IMR-90 (cell line): ENCODE data around the gene PTPRN2. TPM values are rescaled to one million over a fixed set of nuclear protein-coding genes. Genes with fewer than 3 reads are reported as not detected.

Experiments used
- ATAC-seq: fragments of 200-7000 bp; cut with Tn5 transposase; 2 replicates; pipeline ENCODE4 v1.9.1; 2020; ENCODE audit warnings: low read depth, mild to moderate bottlenecking, moderate library complexity
- BruUV-seq: library from RNA; stranded (reverse); fragments of 400-500 nt; replicated peaks from 2 replicates; lab custom pipeline; 2021; lab: Mats Ljungman, UMichigan
- CTCF ChIA-PET: fragments of 300-600 bp; formaldehyde crosslinking; extraction: SDS; loops from one replicate; lab custom pipeline; 2021; ENCODE audit warnings: antibody characterized with exemption; lab: Yijun Ruan, JAX
- POLR2A ChIA-PET: fragments of 300-600 bp; sonication (Branson Sonifier 250); formaldehyde crosslinking; loops from one replicate; lab custom pipeline; 2022; ENCODE audit warnings: antibody characterized with exemption; ENCODE audit not compliant: unreplicated experiment; lab: Charles Lee
- DNase-seq: peaks from one replicate; pipeline ENCODE4 v3.0.0; 2013
- H2AFZ ChIP-seq: replicated peaks from 2 replicates; pipeline ENCODE3; 2013; ENCODE audit warnings: low read length, mild to moderate bottlenecking; ENCODE audit not compliant: poor library complexity
- H2AK5ac ChIP-seq: 2 replicates; pipeline ENCODE4 v1.6.1; 2013; ENCODE audit warnings: low read depth, low read length, inconsistent platforms
- H2AK9ac ChIP-seq: replicated peaks from 2 replicates; pipeline ENCODE3; 2013; ENCODE audit warnings: mild to moderate bottlenecking, low read depth, low read length, moderate library complexity; ENCODE audit not compliant: poor library complexity
- H2BK120ac ChIP-seq: 2 replicates; pipeline ENCODE4 v1.6.1; 2013; ENCODE audit warnings: low read depth, low read length, inconsistent platforms
- H2BK15ac ChIP-seq: 3 replicates; pipeline ENCODE4 v1.6.1; 2013; ENCODE audit warnings: low read depth, low read length, inconsistent platforms
- H2BK20ac ChIP-seq: 2 replicates; pipeline ENCODE4 v1.6.1; 2013; ENCODE audit warnings: low read depth, mild to moderate bottlenecking, inconsistent platforms, low read length, moderate library complexity
- H2BK5ac ChIP-seq: 2 replicates; pipeline ENCODE4 v1.6.1; 2013; ENCODE audit warnings: mild to moderate bottlenecking, low read depth, low read length, inconsistent platforms; ENCODE audit not compliant: poor library complexity, severe bottlenecking
- H3K14ac ChIP-seq: replicated peaks from 2 replicates; pipeline ENCODE4 v1.6.1; 2013; ENCODE audit warnings: low read depth, low read length, inconsistent platforms
- H3K18ac ChIP-seq: 2 replicates; pipeline ENCODE4 v1.6.1; 2013; ENCODE audit warnings: low read depth, low read length, control low read depth
- H3K23ac ChIP-seq: 2 replicates; pipeline ENCODE4 v1.6.1; 2013; ENCODE audit warnings: low read depth, low read length, inconsistent platforms
- H3K27ac ChIP-seq: 2 replicates; pipeline ENCODE4 v1.5.1; 2013; ENCODE audit warnings: mild to moderate bottlenecking, control low read depth, low read length; ENCODE audit not compliant: insufficient read depth
- H3K27me3 ChIP-seq: 2 replicates; pipeline ENCODE4 v1.6.1; 2013; ENCODE audit warnings: low read length; ENCODE audit not compliant: control insufficient read depth, insufficient read depth
- H3K36me3 ChIP-seq: 2 replicates; pipeline ENCODE4 v1.6.1; 2013; ENCODE audit warnings: low read length, mixed read lengths; ENCODE audit not compliant: control insufficient read depth, insufficient read depth
- H3K4ac ChIP-seq: 2 replicates; pipeline ENCODE4 v1.6.1; 2013; ENCODE audit warnings: low read depth, low read length, inconsistent platforms
- H3K4me1 ChIP-seq: 2 replicates; pipeline ENCODE4 v1.6.1; 2013; ENCODE audit warnings: low read length, mixed read lengths; ENCODE audit not compliant: control insufficient read depth, insufficient read depth
- H3K4me2 ChIP-seq: 2 replicates; pipeline ENCODE4 v1.6.1; 2013; ENCODE audit warnings: low read depth, mild to moderate bottlenecking, control low read depth, low read length, moderate library complexity
- H3K4me3 ChIP-seq: 2 replicates; pipeline ENCODE4 v1.5.1; 2013; ENCODE audit warnings: low read depth, mild to moderate bottlenecking, control low read depth, low read length, moderate library complexity; ENCODE audit not compliant: insufficient read depth
- H3K56ac ChIP-seq: 2 replicates; pipeline ENCODE4 v1.6.1; 2013; ENCODE audit warnings: low read length, inconsistent platforms; ENCODE audit not compliant: insufficient read depth; ENCODE audit errors: extremely low read depth
- H3K79me1 ChIP-seq, 2 experiments: 2 replicates each; pipeline ENCODE4 v1.6.1; 2013; ENCODE audit warnings: low read length in 2 of 2, inconsistent platforms in 1 of 2, low read depth in 1 of 2
- H3K9ac ChIP-seq: 2 replicates; pipeline ENCODE4 v1.6.1; 2013; ENCODE audit warnings: low read depth, low read length, control low read depth
- H3K9me1 ChIP-seq: 2 replicates; pipeline ENCODE4 v1.6.1; 2013; ENCODE audit warnings: low read length, inconsistent platforms; ENCODE audit not compliant: insufficient read depth
- H3K9me3 ChIP-seq: 2 replicates; pipeline ENCODE4 v1.6.1; 2013; ENCODE audit warnings: low read length; ENCODE audit not compliant: control insufficient read depth, insufficient read depth
- H4K20me1 ChIP-seq: 2 replicates; pipeline ENCODE4 v1.6.1; 2013; ENCODE audit warnings: low read length, inconsistent platforms; ENCODE audit not compliant: insufficient read depth
- H4K5ac ChIP-seq: 2 replicates; pipeline ENCODE4 v1.6.1; 2013; ENCODE audit warnings: mild to moderate bottlenecking, low read depth, low read length, control low read depth
- H4K8ac ChIP-seq, 2 experiments: 2 replicates each; pipeline ENCODE4 v1.6.1; 2013; ENCODE audit warnings: low read depth in 2 of 2, low read length in 2 of 2, control low read depth in 1 of 2, inconsistent platforms in 1 of 2
- H4K91ac ChIP-seq: 2 replicates; pipeline ENCODE4 v1.6.1; 2013; ENCODE audit warnings: low read depth, low read length, inconsistent platforms; ENCODE audit not compliant: insufficient read depth
- BHLHE40 ChIP-seq: fragments of 150-350 bp; IDR thresholded peaks from 2 replicates; pipeline ENCODE4 v1.6.1; 2016; ENCODE audit warnings: mild to moderate bottlenecking, low read depth, low read length
- CEBPB ChIP-seq: IDR thresholded peaks from 2 replicates; pipeline ENCODE4 v1.6.1; 2012; ENCODE audit warnings: low read depth, low read length, improper control_type of control experiment
- CHD1 ChIP-seq: IDR thresholded peaks from 2 replicates; pipeline ENCODE4 v1.6.1; 2012; ENCODE audit warnings: low read depth, low read length, improper control_type of control experiment
- FOS ChIP-seq: fragments of 150-350 bp; IDR thresholded peaks from 2 replicates; pipeline ENCODE4 v1.6.1; 2016; ENCODE audit warnings: low read depth, low read length
- MAFK ChIP-seq: IDR thresholded peaks from 2 replicates; pipeline ENCODE4 v1.6.1; 2012; ENCODE audit warnings: low read depth, low read length, improper control_type of control experiment
- MAZ ChIP-seq: IDR thresholded peaks from 2 replicates; pipeline ENCODE4 v1.6.1; 2012; ENCODE audit warnings: low read depth, mild to moderate bottlenecking, low read length, improper control_type of control experiment, moderate library complexity, borderline replicate concordance
- MXI1 ChIP-seq: IDR thresholded peaks from 2 replicates; pipeline ENCODE4 v1.6.1; 2012; ENCODE audit warnings: low read depth, mild to moderate bottlenecking, low read length, moderate library complexity, borderline replicate concordance
- NFE2L2 ChIP-seq: fragments of 150-350 bp; IDR thresholded peaks from 2 replicates; pipeline ENCODE4 v1.6.1; 2016; ENCODE audit warnings: low read depth, mild to moderate bottlenecking, low read length
- POLR2A ChIP-seq: IDR thresholded peaks from 2 replicates; pipeline ENCODE4 v1.6.1; 2012; ENCODE audit warnings: mild to moderate bottlenecking, low read depth, low read length
- RAD21 ChIP-seq: IDR thresholded peaks from 2 replicates; pipeline ENCODE4 v1.6.1; 2012; ENCODE audit warnings: low read length, improper control_type of control experiment
- RCOR1 ChIP-seq: IDR thresholded peaks from 2 replicates; pipeline ENCODE4 v1.6.1; 2012; ENCODE audit warnings: mild to moderate bottlenecking, low read length, improper control_type of control experiment; ENCODE audit not compliant: insufficient replicate concordance
- RFX5 ChIP-seq: IDR thresholded peaks from 2 replicates; pipeline ENCODE4 v1.8.0; 2012; ENCODE audit warnings: low read depth, mild to moderate bottlenecking, low read length, moderate library complexity
- SMC3 ChIP-seq: fragments of 150-350 bp; IDR thresholded peaks from 2 replicates; pipeline ENCODE4 v1.6.1; 2016; ENCODE audit warnings: low read depth, mild to moderate bottlenecking, antibody characterized with exemption, low read length, moderate library complexity
- WGBS, 2 experiments: methylation state at CpG; one replicate each; pipeline versions ENCODE4 v1.1.5 to v1.1.7; 2013; ENCODE audit warnings: missing lambda C conversion rate in 2 of 2; ENCODE audit not compliant: insufficient read length in 1 of 2; ENCODE audit errors: extremely low coverage in 2 of 2; 5-methylcytosine and 5-hydroxymethylcytosine counted together
- dilution Hi-C: fragments of 300-500 bp; cut with HindIII; formaldehyde crosslinking; loops from one replicate; pipeline ENCODE4 v1.14.3; 2018; ENCODE audit warnings: low sequenced_read_pairs; ENCODE audit not compliant: unreplicated experiment
- in situ Hi-C: fragments of 300-500 bp; cut with MboI; formaldehyde crosslinking; loops from 3 replicates; pipeline ENCODE4 v1.14.3; 2019; ENCODE audit warnings: low sequenced_read_pairs, inconsistent platforms, mixed read lengths
- intact Hi-C: fragments of 100-400 bp; cut with micrococcal nuclease; formaldehyde crosslinking; loops from 2 replicates; pipeline ENCODE4 v1.10.0; 2022
- polyA plus RNA-seq, 3 experiments: library from polyadenylated mRNA; depleted of rRNA; stranded (reverse); fragments of >200 nt; gene quantifications; 2 replicates each; pipeline ENCODE4 v1.2.3, GENCODE V29; 2012; ENCODE audit warnings: low replicate concordance in 1 of 3
- total RNA-seq: library from RNA; depleted of rRNA; stranded (reverse); fragments of >200 nt; gene quantifications from 2 replicates; pipeline ENCODE4 v1.2.3, GENCODE V29; 2012
- TF ChIP-seq, protein P1 (sequence below): conservative IDR thresholded peaks from 2 replicates; pipeline ENCODE4 v1.5.1; 2012; ENCODE audit warnings: mild to moderate bottlenecking, low read depth, low read length, improper control_type of control experiment
- TF ChIP-seq, protein P2 (sequence below): fragments of 150-350 bp; IDR thresholded peaks from 2 replicates; pipeline ENCODE4 v1.6.1; 2017; ENCODE audit warnings: mild to moderate bottlenecking, antibody characterized with exemption, low read length, low read depth

The PTPRN2 gene
- total and polyA plus RNA-seq, 2 of the 4 experiments (the other 2 are of a cell fraction) = 0.03 TPM; not detected in 1

DNA sequence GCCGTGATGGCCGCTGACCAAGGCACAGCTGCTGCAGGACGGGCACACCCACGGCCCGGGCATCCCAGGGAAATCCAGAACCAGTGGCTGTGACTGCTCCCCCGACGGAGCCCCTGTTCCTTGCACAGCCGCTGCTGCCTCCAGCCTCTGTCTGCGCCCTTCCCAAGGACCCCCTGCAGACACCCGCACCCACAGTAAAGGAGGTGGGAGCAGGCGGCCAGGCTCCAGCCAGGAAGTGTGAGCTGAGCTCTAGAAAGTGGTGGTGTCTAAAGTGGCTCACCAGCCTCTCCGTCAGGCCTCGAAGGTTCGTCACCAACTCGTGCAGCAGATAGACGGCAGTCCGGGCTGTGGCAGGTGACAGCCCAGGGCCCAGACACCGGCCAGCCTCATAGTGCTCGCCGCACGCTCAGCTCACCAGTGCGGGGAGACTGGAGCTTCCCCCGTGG is 944.1 kb downstream of the PTPRN2 start:
- Histone ChIP-seq H3K4me1 (no peaks in the 10 kb centered on the region), H3K56ac (no peak overlapping the region), H3K36me3 (no peaks in the 10 kb centered on the region), H4K8ac (no peak overlapping the region), H2AK9ac (no peak overlapping the region), H3K4ac (no peak overlapping the region), H3K9me1 (no peaks in the 10 kb centered on the region), H3K79me1 (no peaks in the 10 kb centered on the region), H4K20me1 (no peaks in the 10 kb centered on the region), H2AK5ac (no peak overlapping the region), H3K27me3 (no peaks in the 10 kb centered on the region), H2BK5ac (no peak overlapping the region), H2BK15ac (no peak overlapping the region), H3K14ac (no peak overlapping the region), H2BK20ac (no peak overlapping the region), H2AFZ (no peak overlapping the region), H4K91ac (no peak overlapping the region), H4K5ac (no peak overlapping the region), H3K9ac (no peak overlapping the region), H2BK120ac (no peak overlapping the region), H3K18ac (no peak overlapping the region), H3K4me3 (no peak overlapping the region), H3K4me2 (no peak overlapping the region), H3K9me3 (peaks cover 40% of the 10 kb centered on the region), H3K23ac (no peak overlapping the region), H3K27ac (no peak overlapping the region)
- BruUV-seq = no TSS peak
- ChIA-PET POLR2A (no interaction called here), CTCF (no interaction called here)
- in situ Hi-C loops (no loop called here), dilution Hi-C loops (no loop called here), intact Hi-C loops (no loop called here)
- WGBS, 2 experiments = 91% methylated on average over 10 of the region's 23 CpGs; no CpG with 5 or more reads in 1 of the 2 experiments
- ATAC-seq (no peak), DNase-seq (no peak)
- TF ChIP-seq NFE2L2 = no peak
- TF ChIP-seq, protein P1, sequence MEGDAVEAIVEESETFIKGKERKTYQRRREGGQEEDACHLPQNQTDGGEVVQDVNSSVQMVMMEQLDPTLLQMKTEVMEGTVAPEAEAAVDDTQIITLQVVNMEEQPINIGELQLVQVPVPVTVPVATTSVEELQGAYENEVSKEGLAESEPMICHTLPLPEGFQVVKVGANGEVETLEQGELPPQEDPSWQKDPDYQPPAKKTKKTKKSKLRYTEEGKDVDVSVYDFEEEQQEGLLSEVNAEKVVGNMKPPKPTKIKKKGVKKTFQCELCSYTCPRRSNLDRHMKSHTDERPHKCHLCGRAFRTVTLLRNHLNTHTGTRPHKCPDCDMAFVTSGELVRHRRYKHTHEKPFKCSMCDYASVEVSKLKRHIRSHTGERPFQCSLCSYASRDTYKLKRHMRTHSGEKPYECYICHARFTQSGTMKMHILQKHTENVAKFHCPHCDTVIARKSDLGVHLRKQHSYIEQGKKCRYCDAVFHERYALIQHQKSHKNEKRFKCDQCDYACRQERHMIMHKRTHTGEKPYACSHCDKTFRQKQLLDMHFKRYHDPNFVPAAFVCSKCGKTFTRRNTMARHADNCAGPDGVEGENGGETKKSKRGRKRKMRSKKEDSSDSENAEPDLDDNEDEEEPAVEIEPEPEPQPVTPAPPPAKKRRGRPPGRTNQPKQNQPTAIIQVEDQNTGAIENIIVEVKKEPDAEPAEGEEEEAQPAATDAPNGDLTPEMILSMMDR = no peak
- TF ChIP-seq RFX5 = no peak
- TF ChIP-seq RAD21 = no peak
- no peak for TF ChIP-seq POLR2A
- TF ChIP-seq MAZ = no peak
- TF ChIP-seq FOS = no peak
- no peak for TF ChIP-seq CHD1
- TF ChIP-seq RCOR1 = no peak
- TF ChIP-seq CEBPB = no peak
- TF ChIP-seq BHLHE40 = no peak
- TF ChIP-seq, protein P2, sequence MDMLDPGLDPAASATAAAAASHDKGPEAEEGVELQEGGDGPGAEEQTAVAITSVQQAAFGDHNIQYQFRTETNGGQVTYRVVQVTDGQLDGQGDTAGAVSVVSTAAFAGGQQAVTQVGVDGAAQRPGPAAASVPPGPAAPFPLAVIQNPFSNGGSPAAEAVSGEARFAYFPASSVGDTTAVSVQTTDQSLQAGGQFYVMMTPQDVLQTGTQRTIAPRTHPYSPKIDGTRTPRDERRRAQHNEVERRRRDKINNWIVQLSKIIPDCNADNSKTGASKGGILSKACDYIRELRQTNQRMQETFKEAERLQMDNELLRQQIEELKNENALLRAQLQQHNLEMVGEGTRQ = no peak
- TF ChIP-seq SMC3 = no peak
- TF ChIP-seq MXI1 = no peak
- TF ChIP-seq MAFK = no peak
